NB4 (cell line): ENCODE data around the gene RELB.

Experiments
- CTCF ChIP-seq: IDR thresholded peaks from one replicate; pipeline ENCODE4 v1.5.1; 2012; ENCODE audit warnings: low read depth, low read length
- MYC ChIP-seq: IDR thresholded peaks from 2 replicates; pipeline ENCODE4 v1.6.1; 2011; ENCODE audit warnings: low read depth, low read length

GRCh38 chr19:45087531-45087930 is 86.3 kb downstream of the RELB start:
- TF ChIP-seq CTCF = no peak
- no peak for TF ChIP-seq MYC
